GM12865 (cell line): Measurements from ENCODE around the gene ADAMTSL1.

Experiments
- DNase-seq: peaks from one replicate; pipeline ENCODE4 v3.0.0; 2010; ENCODE audit warnings: low read depth
- H3K4me3 ChIP-seq: 2 replicates; pipeline ENCODE4 v1.5.1; 2011; ENCODE audit warnings: mild to moderate bottlenecking, low read depth, low read length, control low read depth
- CTCF ChIP-seq: IDR thresholded peaks from 2 replicates; pipeline ENCODE4 v1.5.1; 2011; ENCODE audit warnings: low read length, control low read depth, low read depth, inconsistent platforms; ENCODE audit not compliant: insufficient read depth; ENCODE audit errors: missing control alignments

The ADAMTSL1 gene

DNA sequence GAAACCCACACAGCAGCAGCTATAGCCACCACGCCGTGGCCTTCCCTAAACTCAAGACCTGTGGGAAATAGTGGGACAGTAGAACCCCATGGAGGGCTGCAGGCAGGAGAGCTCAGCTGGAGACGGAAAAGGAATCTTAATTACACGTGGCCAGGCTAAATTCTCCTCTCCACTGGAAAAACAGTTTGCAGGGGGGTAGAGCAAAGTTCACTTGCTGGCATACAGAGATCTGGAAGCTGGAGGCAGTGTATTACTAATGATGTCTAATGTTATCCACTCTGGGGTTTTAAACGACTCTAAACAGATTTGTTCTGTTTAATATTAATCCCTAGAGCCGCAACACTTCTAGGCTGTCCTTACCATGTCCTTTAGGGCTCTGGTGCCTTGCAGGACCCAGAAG is 302.0 kb downstream of the ADAMTSL1 start:
- no peak for TF ChIP-seq CTCF
- no peak overlapping the region for H3K4me3 ChIP-seq
- DNase-seq, result no peak

GRCh38 chr9:18776836-18777820 is 303.2 kb downstream of the ADAMTSL1 start:
- no peak for TF ChIP-seq CTCF
- no peak for DNase-seq
- no peak overlapping the region for H3K4me3 ChIP-seq

GRCh38 chr9:18778147-18778546 is 304.2 kb downstream of the ADAMTSL1 start:
- no peak for DNase-seq
- no peak for TF ChIP-seq CTCF
- H3K4me3 ChIP-seq, result no peak overlapping the region

GRCh38 chr9:18778846-18779245 is 304.9 kb downstream of the ADAMTSL1 start:
- no peak overlapping the region for H3K4me3 ChIP-seq
- DNase-seq, result no peak
- no peak for TF ChIP-seq CTCF

DNA sequence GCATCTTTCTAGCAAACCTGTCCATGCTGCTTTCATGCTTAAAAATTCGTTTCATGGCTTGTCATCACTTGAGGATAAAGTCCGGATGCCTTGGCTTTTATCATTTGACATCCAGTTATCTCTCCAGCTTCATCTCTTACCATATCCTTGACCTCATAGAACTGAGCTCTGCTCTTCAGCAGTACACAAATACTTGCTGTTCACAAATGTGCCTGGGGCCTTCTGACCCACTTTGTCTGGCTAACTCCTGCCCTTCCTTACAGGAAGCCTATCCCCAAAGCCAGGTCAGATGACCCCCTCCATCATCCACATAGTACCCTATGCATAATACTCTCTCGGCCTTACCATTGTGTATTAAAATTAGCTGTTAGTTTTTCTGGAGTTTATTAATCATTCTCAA is 310.0 kb downstream of the ADAMTSL1 start:
- H3K4me3 ChIP-seq, result no peak overlapping the region
- DNase-seq, result no peak
- TF ChIP-seq CTCF, result no peak

- no peak overlapping the region for H3K4me3 ChIP-seq
- no peak for TF ChIP-seq CTCF
- DNase-seq, result no peak
Measured at GRCh38 chr9:18785604-18786003, 311.7 kb downstream of the ADAMTSL1 start.
